Keratinocyte (primary cell): ENCODE data around the gene MYBPH.

Experiments
- CTCF ChIP-seq, 3 experiments: IDR thresholded peaks in 1 of 3; conservative IDR thresholded peaks in 1 of 3; optimal IDR thresholded peaks in 1 of 3; 2 replicates in 2 of 3; 3 replicates in 1 of 3; pipeline versions ENCODE3 to v1.5.1; 2011; ENCODE audit warnings: low read length in 3 of 3, mild to moderate bottlenecking in 3 of 3, moderate library complexity in 2 of 3, control low read depth in 1 of 3, inconsistent platforms in 1 of 3; ENCODE audit not compliant: insufficient read depth in 2 of 3; ENCODE audit errors: extremely low read depth in 1 of 3
- EZH2 ChIP-seq: IDR thresholded peaks from one replicate; pipeline ENCODE4 v1.6.1; 2012; ENCODE audit warnings: inconsistent platforms, mild to moderate bottlenecking, low read length, moderate library complexity

- TF ChIP-seq CTCF (optimal IDR thresholded peaks at IDR 0.05 in 1 of 3, IDR thresholded peaks at IDR 0.05 in 1 of 3, conservative IDR thresholded peaks at IDR 0.05 in 1 of 3; ENCODE audit: extremely low read depth in 1 of 3, insufficient read depth in 2 of 3, low read length in 3 of 3): no peak
- TF ChIP-seq EZH2: no peak
These were observed 44.0 kb downstream of the MYBPH start for GRCh38 chr1:203131548-203132200.
